Measurements from ENCODE around the gene APOBEC3F.
"Not testable (repeated sequence)": the region's sequence is repeated elsewhere in the genome, so short reads cannot be mapped to it uniquely, and the experiment has no call there.

GRCh38 chr22:39014723-39015121 lies 25.9 kb upstream of the APOBEC3F start:
- TF ChIP-seq CTCF (IDR thresholded peaks at IDR 0.05; ENCODE audit: low read length); EZH2 (IDR thresholded peaks at IDR 0.05; ENCODE audit: borderline replicate concordance, low read length): not testable (repeated sequence)
